BJ (cell line): ENCODE measurements around the gene ORMDL2. TPM values are rescaled to one million over a fixed set of nuclear protein-coding genes. Genes with fewer than 3 reads are reported as not detected.

Experiments
- CTCF ChIA-PET: fragments of 350-600 bp; formaldehyde crosslinking; extraction: SDS; loops from one replicate; lab custom pipeline; 2021; ENCODE audit warnings: antibody characterized with exemption, inconsistent platforms; lab: Yijun Ruan, JAX
- POLR2A ChIA-PET: fragments of 300-600 bp; sonication (Branson Sonifier 250); formaldehyde crosslinking; extraction: SDS; loops from one replicate; lab custom pipeline; 2021; ENCODE audit warnings: antibody characterized with exemption; lab: Charles Lee
- DNase-seq: peaks from one replicate; pipeline ENCODE4 v3.0.0-alpha.2; 2011; ENCODE audit warnings: low read depth
- H3K27me3 ChIP-seq: 2 replicates; pipeline ENCODE4 v1.6.0; 2011; ENCODE audit warnings: low read length; ENCODE audit not compliant: control insufficient read depth, insufficient read depth
- H3K36me3 ChIP-seq: 2 replicates; pipeline ENCODE4 v1.5.1; 2011; ENCODE audit warnings: low read length; ENCODE audit not compliant: control insufficient read depth, insufficient read depth
- H3K4me3 ChIP-seq: 2 replicates; pipeline ENCODE4 v1.5.1; 2011; ENCODE audit warnings: low read depth, mild to moderate bottlenecking, control low read depth, low read length
- CTCF ChIP-seq: IDR thresholded peaks from 2 replicates; pipeline ENCODE4 v1.5.1; 2011; ENCODE audit warnings: low read depth, mild to moderate bottlenecking, control low read depth, inconsistent platforms, low read length, moderate library complexity; ENCODE audit not compliant: insufficient read depth
- polyA plus RNA-seq: library from polyadenylated mRNA; depleted of rRNA; stranded (reverse); fragments of >200 nt; gene quantifications from 2 replicates; pipeline ENCODE4 v1.2.3, GENCODE V29; 2011

ORMDL2 gene
- polyA plus RNA-seq, 1 experiment: 47.4 TPM

GRCh38 chr12:55839345-55840140 lies 21.7 kb downstream of the ORMDL2 start:
- POLR2A ChIA-PET: interaction anchor here (1.0 kb wide), 1 partner anchor 8 kb away, joined by 4 read pairs; no protein-coding TSS in a partner anchor
- DNase-seq: no peak
- H3K27me3 ChIP-seq: no peaks in the 10 kb centered on the region
- H3K4me3 ChIP-seq: no peak overlapping the region
- CTCF ChIA-PET: interaction anchor here (1.0 kb wide), 2 partner anchors 8 to 9 kb away, joined by 3 read pairs; no protein-coding TSS in a partner anchor
- peaks cover 19% of the 10 kb centered on the region for H3K36me3 ChIP-seq
- no peak for TF ChIP-seq CTCF

GRCh38 chr12:55840581-55841351 lies 22.9 kb downstream of the ORMDL2 start:
- Histone ChIP-seq H3K36me3 (peaks cover 18% of the 10 kb centered on the region), H3K27me3 (no peaks in the 10 kb centered on the region), H3K4me3 (no peak overlapping the region)
- ChIA-PET POLR2A (interaction anchor here (1.1 kb wide), 1 partner anchor 12 kb away, joined by 3 read pairs; the partner anchor contains the start of gene DNAJC14), CTCF (interaction anchor here (2.9 to 3.8 kb wide), 2 partner anchors 10 to 86 kb away, joined by 11 to 15 read pairs; partner anchors contain the start of gene PYM1)
- no peak for DNase-seq
- no peak for TF ChIP-seq CTCF

GRCh38 chr12:55842681-55843429 lies 25.0 kb downstream of the ORMDL2 start, which contains the start of gene MMP19:
MMP19 (minus strand) TSS chr12:55842936; CDS start chr12:55842830, 106 bp downstream.
- POLR2A ChIA-PET: no interaction called here
- Histone ChIP-seq H3K27me3 (no peaks in the 10 kb centered on the region), H3K4me3 (peak within 1 kb of the TSS; percentile 73), H3K36me3 (peaks cover 14% of the 10 kb centered on the region)
- CTCF ChIA-PET: interaction anchor here (1.1 to 3.8 kb wide), 6 partner anchors 12 to 153 kb away, joined by 3 to 15 read pairs (median 4); partner anchors contain the start of gene PYM1
- no peak for TF ChIP-seq CTCF
- DNase-seq: no peak

- H3K36me3 ChIP-seq: peaks cover 9% of the 10 kb centered on the region
- H3K27me3 ChIP-seq: no peaks in the 10 kb centered on the region
- ChIA-PET POLR2A (no interaction called here), CTCF (interaction anchor here (1.2 to 3.8 kb wide), 5 partner anchors 13 to 152 kb away, joined by 3 to 15 read pairs (median 4); partner anchors contain the start of gene PYM1)
- no peak for DNase-seq
- H3K4me3 ChIP-seq: no peak overlapping the region
- TF ChIP-seq CTCF: no peak
Observed at GRCh38 chr12:55843431-55843830, 25.6 kb downstream of the ORMDL2 start.
